Measurements from ENCODE around the gene PIWIL1. TPM values are rescaled to one million over a fixed set of nuclear protein-coding genes. Genes with fewer than 3 reads are reported as not detected.

PIWIL1 gene
- total RNA-seq, 4 donors from 2014 or later, result not detected

GRCh38 chr12:130335517-130336392 is 1.9 kb upstream of the PIWIL1 start:
- Histone ChIP-seq H3K4me1 (peaks cover 0 to 7% (median 0%) of the 10 kb centered on the region in 4 donors), H3K9me3 (no peaks in the 10 kb centered on the region), H3K27me3 (peaks cover 0 to 15% of the 10 kb centered on the region in 2 donors), H3K27ac (no peak overlapping the region), H3K4me3 (no peak overlapping the region), H3K36me3 (no peaks in the 10 kb centered on the region)
- TF ChIP-seq CTCF (IDR thresholded peaks at IDR 0.05) (peak; percentile 40 to 79 (median 51)), EP300 (IDR thresholded peaks at IDR 0.05) (no peak)
- 43 to 45% methylated on average over 15 of the region's 15 CpGs for WGBS, 2 donors
- DNase-seq (ENCODE audit: low spot score in 2 of 2), result peak in 1 of 2 donors; percentile 88

- Histone ChIP-seq H3K9me3 (no peaks in the 10 kb centered on the region), H3K27ac (no peak overlapping the region), H3K4me1 (peaks cover 0 to 7% (median 0%) of the 10 kb centered on the region in 4 donors), H3K4me3 (no peak overlapping the region), H3K27me3 (peaks cover 0 to 15% of the 10 kb centered on the region in 2 donors), H3K36me3 (no peaks in the 10 kb centered on the region)
- WGBS, 2 donors, result 77 to 83% methylated on average over 27 to 28 of the region's 33 CpGs
- no peak for DNase-seq (ENCODE audit: low spot score in 2 of 2)
- no peak for TF ChIP-seq POLR2A (IDR thresholded peaks at IDR 0.05)
- no peak for TF ChIP-seq CTCF (IDR thresholded peaks at IDR 0.05)
Measured at GRCh38 chr12:130336723-130337487, 782 bp upstream of the PIWIL1 start.

DNA sequence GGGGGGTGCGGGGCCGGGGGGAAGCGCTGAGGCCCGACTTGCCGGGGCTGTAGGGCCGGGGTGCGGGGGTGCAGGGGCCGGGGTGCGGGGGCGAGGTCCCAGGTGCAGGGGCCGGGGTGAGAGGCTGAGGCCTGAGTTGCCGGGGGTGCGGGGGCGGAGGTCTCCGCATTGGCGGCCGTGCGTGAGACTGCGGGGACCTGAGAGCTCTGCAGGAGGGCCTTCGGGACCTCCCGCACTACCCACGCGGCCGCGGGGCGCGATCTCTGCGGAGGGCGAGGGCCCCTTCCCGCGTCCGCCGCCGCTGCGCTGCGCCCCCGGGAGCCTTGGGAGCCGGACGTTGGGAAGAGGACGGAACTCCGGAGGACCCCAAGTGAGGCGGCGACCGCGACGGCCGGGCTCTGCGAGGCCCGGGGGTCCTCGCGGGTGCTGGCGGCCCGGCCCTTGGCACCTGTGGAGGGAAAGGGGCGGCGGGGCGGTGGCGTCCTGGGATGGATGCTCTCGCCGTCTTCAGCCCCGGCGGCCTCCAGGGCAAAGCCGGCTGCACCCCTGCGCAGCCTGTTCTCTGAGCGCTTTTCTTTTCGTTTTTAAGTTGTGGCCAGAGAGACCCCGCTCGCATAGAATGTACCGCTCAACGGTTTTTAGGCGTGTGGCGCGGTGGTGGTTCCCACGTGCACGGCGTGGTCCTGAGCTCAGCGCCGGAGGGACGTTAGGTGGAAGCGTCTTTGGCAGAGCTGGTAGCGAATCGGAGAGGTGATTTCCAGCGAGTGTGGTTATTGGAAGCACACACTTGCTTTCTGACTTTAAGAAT is 1.3 kb downstream of the PIWIL1 start:
- WGBS, 2 donors, result 23 to 24% methylated on average over 48 to 68 of the region's 82 CpGs
- DNase-seq (ENCODE audit: low spot score in 2 of 2), result no peak
- H3K9me3 ChIP-seq, result no peaks in the 10 kb centered on the region
- H3K4me1 ChIP-seq, result peaks cover 0 to 7% (median 0%) of the 10 kb centered on the region in 4 donors
- no peak for TF ChIP-seq EP300 (IDR thresholded peaks at IDR 0.05)
- TF ChIP-seq CTCF (IDR thresholded peaks at IDR 0.05), result no peak
- TF ChIP-seq POLR2A (IDR thresholded peaks at IDR 0.05), result no peak
- no peaks in the 10 kb centered on the region for H3K36me3 ChIP-seq
- H3K4me3 ChIP-seq, result no peak overlapping the region
- no peak overlapping the region for H3K27ac ChIP-seq
- H3K27me3 ChIP-seq, result peaks cover 0 to 15% of the 10 kb centered on the region in 2 donors

DNA sequence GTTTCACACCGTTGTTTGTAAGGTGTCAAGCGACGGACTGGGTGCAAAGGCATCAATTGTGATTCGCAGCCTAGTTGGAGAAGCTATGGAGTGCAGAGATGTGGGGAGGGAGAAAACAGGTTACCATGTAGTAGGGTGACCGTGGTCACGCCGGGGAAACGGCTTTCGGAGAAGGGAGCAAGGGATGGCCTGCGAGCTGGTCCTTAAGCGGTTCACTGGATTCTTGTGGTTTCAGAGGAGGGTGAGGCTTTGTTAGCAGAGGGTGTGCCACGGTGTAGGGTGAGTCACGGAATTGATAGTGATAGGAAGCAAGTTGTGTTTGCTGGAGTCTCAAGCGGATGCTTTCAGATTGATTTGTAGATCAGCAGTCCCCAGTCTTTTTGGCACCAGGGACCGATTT is 2.3 kb downstream of the PIWIL1 start:
- H3K36me3 ChIP-seq, result no peaks in the 10 kb centered on the region
- no peak overlapping the region for H3K27ac ChIP-seq
- H3K27me3 ChIP-seq, result peaks cover 0 to 15% of the 10 kb centered on the region in 2 donors
- no peak for DNase-seq (ENCODE audit: low spot score in 2 of 2)
- TF ChIP-seq CTCF (IDR thresholded peaks at IDR 0.05) (no peak), EP300 (IDR thresholded peaks at IDR 0.05) (no peak), POLR2A (IDR thresholded peaks at IDR 0.05) (no peak)
- no peaks in the 10 kb centered on the region for H3K9me3 ChIP-seq
- H3K4me3 ChIP-seq, result no peak overlapping the region
- peaks cover 0 to 7% (median 0%) of the 10 kb centered on the region in 4 donors for H3K4me1 ChIP-seq
- 66 to 72% methylated on average over 15 of the region's 15 CpGs for WGBS, 2 donors
